ENCODE results near the gene SP8.
"Not testable (repeated sequence)": the region's sequence is repeated elsewhere in the genome, so short reads cannot be mapped to it uniquely, and the experiment has no call there.

SP8 gene

DNA sequence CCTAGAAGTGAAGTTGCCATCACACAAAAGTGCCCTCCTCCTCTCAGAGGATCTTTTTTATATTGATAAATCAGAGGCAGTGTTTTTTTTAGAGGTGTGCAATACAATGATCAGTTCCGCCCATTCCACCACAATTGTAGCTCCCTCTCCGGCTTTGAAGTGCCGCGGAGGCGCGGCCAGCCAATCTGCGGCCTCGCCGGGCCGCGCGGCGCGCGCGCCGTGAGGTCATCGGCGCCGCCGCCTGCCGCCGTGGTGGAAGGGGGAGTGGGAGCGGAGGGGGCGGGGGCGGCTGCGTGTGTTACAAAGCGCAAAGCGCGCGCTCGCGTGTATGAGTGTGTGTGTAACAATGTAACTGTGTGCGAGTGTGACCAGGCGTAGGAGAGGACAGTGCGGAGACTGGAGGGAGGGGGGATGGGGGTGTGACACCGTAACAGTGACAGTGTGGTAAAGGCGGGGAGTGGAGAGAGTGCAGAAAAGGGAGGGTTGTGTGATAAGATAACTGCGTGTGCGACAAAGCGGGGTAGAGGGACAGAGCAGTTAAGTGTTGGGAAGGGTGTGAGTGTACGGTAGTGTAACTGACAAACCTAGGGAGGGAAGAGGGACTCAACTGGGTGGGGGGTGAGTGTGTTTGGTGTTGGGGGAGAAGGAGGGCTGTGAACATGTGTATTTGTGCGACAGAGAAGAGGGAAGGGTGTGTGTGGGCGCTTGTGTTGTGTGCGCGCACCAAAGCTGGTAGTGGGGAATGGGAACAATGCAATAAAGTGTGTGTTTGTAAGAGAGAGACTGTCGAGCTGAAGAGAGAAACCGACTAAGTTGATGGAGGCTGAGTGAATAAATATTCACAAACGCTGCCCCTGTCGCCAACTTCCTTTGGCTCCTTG lies at the start of gene SP8:
SP8 (minus strand) TSS at position 108 of the 881 bp plus-strand sequence; CDS start at position 20, 88 bp downstream.
- no peak for TF ChIP-seq CTCF (conservative IDR thresholded peaks at IDR 0.05; ENCODE audit: control insufficient read depth, insufficient read depth, low read depth, low read length)
- H3K4me3 ChIP-seq (ENCODE audit: control insufficient read depth, low read depth, low read length), result peak within 1 kb of the TSS; percentile 2
- peak; percentile 11 for DNase-seq (ENCODE audit: low read depth)

- H3K4me3 ChIP-seq (ENCODE audit: control insufficient read depth, low read depth, low read length); DNase-seq (ENCODE audit: low read depth): not testable (repeated sequence)
These were observed 49.7 kb upstream of the SP8 start for GRCh38 chr7:20836424-20836823.

- no peak for DNase-seq (ENCODE audit: low read depth)
- no peak overlapping the region for H3K4me3 ChIP-seq (ENCODE audit: control insufficient read depth, low read depth, low read length)
- no peak for TF ChIP-seq CTCF (conservative IDR thresholded peaks at IDR 0.05; ENCODE audit: control insufficient read depth, insufficient read depth, low read depth, low read length)
These were observed 48.5 kb upstream of the SP8 start for GRCh38 chr7:20835111-20835750.

DNA sequence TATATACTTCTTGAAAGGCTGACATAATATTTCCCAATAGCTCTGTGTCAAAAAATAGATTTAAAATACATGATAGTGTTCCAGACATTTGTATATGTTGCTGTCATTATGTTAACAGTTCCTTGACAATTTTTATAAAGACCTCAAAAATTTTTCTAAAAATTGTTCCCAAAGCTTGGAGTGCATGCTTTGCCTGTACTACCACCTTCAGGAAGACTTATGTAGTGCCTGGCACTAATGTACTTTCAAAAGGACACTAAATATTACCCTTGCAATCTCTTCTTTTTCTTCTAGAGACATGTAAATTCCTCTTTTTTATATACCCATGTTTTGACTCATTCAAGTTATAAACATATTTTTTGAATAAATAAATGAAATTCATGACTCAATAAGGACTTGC lies 48.0 kb upstream of the SP8 start:
- no peak for DNase-seq (ENCODE audit: low read depth)
- peak; percentile 8 for TF ChIP-seq CTCF (conservative IDR thresholded peaks at IDR 0.05; ENCODE audit: control insufficient read depth, insufficient read depth, low read depth, low read length)
- no peak overlapping the region for H3K4me3 ChIP-seq (ENCODE audit: control insufficient read depth, low read depth, low read length)

DNA sequence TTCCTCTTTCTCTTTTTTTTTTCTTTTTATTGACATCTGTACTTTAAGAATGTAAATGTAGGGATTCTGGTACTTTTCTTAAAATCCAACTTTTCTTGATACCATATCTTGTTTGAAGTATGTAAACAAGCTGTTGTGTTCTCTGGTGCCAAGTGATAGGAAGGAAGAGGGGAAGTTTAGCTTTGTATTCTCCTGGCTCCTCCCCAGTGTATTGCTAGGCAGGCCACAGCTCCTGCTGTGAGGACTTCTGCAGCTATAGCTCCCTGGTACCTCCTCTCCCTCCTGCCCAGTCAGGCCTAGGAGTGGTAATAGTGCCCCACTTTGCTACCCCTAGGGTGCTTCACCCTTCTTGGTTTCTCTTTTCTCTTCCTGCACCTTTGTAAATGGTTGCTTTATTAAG lies 45.3 kb upstream of the SP8 start:
- no peak overlapping the region for H3K4me3 ChIP-seq (ENCODE audit: control insufficient read depth, low read depth, low read length)
- no peak for TF ChIP-seq CTCF (conservative IDR thresholded peaks at IDR 0.05; ENCODE audit: control insufficient read depth, insufficient read depth, low read depth, low read length)
- DNase-seq (ENCODE audit: low read depth), result no peak

GRCh38 chr7:20831451-20831850 lies 44.8 kb upstream of the SP8 start:
- no peak overlapping the region for H3K4me3 ChIP-seq (ENCODE audit: control insufficient read depth, low read depth, low read length)
- no peak for TF ChIP-seq CTCF (conservative IDR thresholded peaks at IDR 0.05; ENCODE audit: control insufficient read depth, insufficient read depth, low read depth, low read length)
- DNase-seq (ENCODE audit: low read depth), result no peak

DNA sequence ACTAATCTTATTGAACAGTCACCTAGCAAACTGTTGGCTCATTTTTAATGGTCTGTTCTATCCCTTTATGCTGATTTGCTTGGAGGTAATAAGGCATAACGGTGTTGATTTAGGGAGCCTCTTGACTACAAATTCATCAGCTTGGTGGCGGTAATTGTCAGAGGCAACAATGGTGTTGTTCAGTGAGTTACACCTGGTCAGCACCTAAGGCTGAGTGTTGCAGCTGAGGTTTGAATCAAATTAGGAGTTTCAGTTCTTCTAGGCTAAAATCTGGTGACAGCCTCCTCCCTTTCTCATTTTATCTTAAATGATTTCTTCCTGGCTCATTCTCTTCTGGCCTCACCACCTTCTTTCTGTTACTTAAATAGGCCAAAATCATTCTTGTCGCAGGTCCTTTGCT lies 42.3 kb upstream of the SP8 start:
- no peak for TF ChIP-seq CTCF (conservative IDR thresholded peaks at IDR 0.05; ENCODE audit: control insufficient read depth, insufficient read depth, low read depth, low read length)
- no peak overlapping the region for H3K4me3 ChIP-seq (ENCODE audit: control insufficient read depth, low read depth, low read length)
- DNase-seq (ENCODE audit: low read depth), result no peak

Data from fibroblast of mammary gland (primary cell).